SK-N-SH treated with all-trans-retinoic acid at 6 μM for 48 hours (cell line): Measurements from ENCODE around the gene ZNF410.

Experiments
- ATAC-seq: fragments of 200-7000 bp; cut with Tn5 transposase; 3 replicates; pipeline ENCODE4 v1.9.1; 2020; ENCODE audit warnings: mild to moderate bottlenecking, moderate library complexity
- ARNTL ChIP-seq: fragments of 450-650 bp; formaldehyde crosslinking; IDR thresholded peaks from 2 replicates; pipeline ENCODE4 v1.5.0; 2020; ENCODE audit warnings: low read depth, mild to moderate bottlenecking, moderate library complexity, borderline replicate concordance
- CSDC2 ChIP-seq: fragments of 250-450 bp; sonication (Bioruptor Pico); IDR thresholded peaks from 2 replicates; pipeline ENCODE4 v1.5.0; 2020; ENCODE audit warnings: mild to moderate bottlenecking, moderate library complexity
- ESRRG ChIP-seq: fragments of 250-450 bp; sonication (Bioruptor Pico); IDR thresholded peaks from 2 replicates; pipeline ENCODE4 v1.6.1; 2021; ENCODE audit warnings: mild to moderate bottlenecking
- GLIS3 ChIP-seq: fragments of 250-450 bp; sonication (Bioruptor Pico); IDR thresholded peaks from 2 replicates; pipeline ENCODE4 v1.5.0; 2020; ENCODE audit warnings: mild to moderate bottlenecking, moderate library complexity
- ISL1 ChIP-seq: fragments of 250-450 bp; sonication (Bioruptor Pico); IDR thresholded peaks from 2 replicates; pipeline ENCODE4 v2.1.2; 2022; ENCODE audit warnings: mild to moderate bottlenecking, moderate library complexity
- OSR1 ChIP-seq: fragments of 250-450 bp; sonication (Bioruptor Pico); IDR thresholded peaks from 2 replicates; pipeline ENCODE4 v1.8.0; 2022; ENCODE audit warnings: moderate library complexity, mild to moderate bottlenecking, inconsistent platforms
- PPARA ChIP-seq: fragments of 250-450 bp; sonication (Bioruptor Pico); IDR thresholded peaks from 2 replicates; pipeline ENCODE4 v1.5.0; 2020; ENCODE audit warnings: mild to moderate bottlenecking, borderline replicate concordance
- RARB ChIP-seq: fragments of 250-450 bp; sonication (Bioruptor Pico); IDR thresholded peaks from 2 replicates; pipeline ENCODE4 v1.8.0; 2021; ENCODE audit warnings: mild to moderate bottlenecking, moderate library complexity
- SNAI2 ChIP-seq: fragments of 250-450 bp; sonication (Bioruptor Pico); IDR thresholded peaks from 2 replicates; pipeline ENCODE4 v1.5.0; 2020; ENCODE audit warnings: mild to moderate bottlenecking, moderate library complexity
- TCF4 ChIP-seq: fragments of 250-450 bp; sonication (Bioruptor Pico); IDR thresholded peaks from 2 replicates; pipeline ENCODE4 v1.8.0; 2021; ENCODE audit warnings: mild to moderate bottlenecking, moderate library complexity, borderline replicate concordance
- TOX ChIP-seq: fragments of 250-450 bp; sonication (Bioruptor Pico); IDR thresholded peaks from 2 replicates; pipeline ENCODE4 v1.8.0; 2021; ENCODE audit warnings: mild to moderate bottlenecking, moderate library complexity, borderline replicate concordance
- ZC3H10 ChIP-seq: fragments of 250-450 bp; sonication (Bioruptor Pico); IDR thresholded peaks from 2 replicates; pipeline ENCODE4 v1.5.1; 2021; ENCODE audit warnings: mild to moderate bottlenecking, moderate library complexity
- ZFP3 ChIP-seq: fragments of 250-450 bp; sonication (Bioruptor Pico); IDR thresholded peaks from 2 replicates; pipeline ENCODE4 v1.5.0; 2020; ENCODE audit warnings: mild to moderate bottlenecking, moderate library complexity
- ZFP30 ChIP-seq: fragments of 450-650 bp; formaldehyde crosslinking; IDR thresholded peaks from 2 replicates; pipeline ENCODE4 v1.5.0; 2022; ENCODE audit warnings: mild to moderate bottlenecking, moderate library complexity
- ZNF565 ChIP-seq: fragments of 450-650 bp; formaldehyde crosslinking; conservative IDR thresholded peaks from 2 replicates; pipeline ENCODE4 v1.5.0; 2020; ENCODE audit warnings: low read depth, mild to moderate bottlenecking, moderate library complexity
- TF ChIP-seq, protein P1 (sequence below): fragments of 250-450 bp; sonication (Bioruptor Pico); IDR thresholded peaks from 2 replicates; pipeline ENCODE4 v1.5.0; 2020; ENCODE audit warnings: mild to moderate bottlenecking, moderate library complexity
- TF ChIP-seq, protein P2 (sequence below): fragments of 250-450 bp; sonication (Bioruptor Pico); IDR thresholded peaks from 2 replicates; pipeline ENCODE4 v1.5.1; 2021; ENCODE audit warnings: mild to moderate bottlenecking, moderate library complexity
- TF ChIP-seq, protein P3 (sequence below): fragments of 250-450 bp; sonication (Bioruptor Pico); IDR thresholded peaks from 2 replicates; pipeline ENCODE4 v1.8.0; 2020; ENCODE audit warnings: mild to moderate bottlenecking, moderate library complexity, borderline replicate concordance
- TF ChIP-seq, protein P4 (sequence below): fragments of 250-450 bp; sonication (Bioruptor Pico); IDR thresholded peaks from 2 replicates; pipeline ENCODE4 v1.5.1; 2020; ENCODE audit warnings: low read depth, mild to moderate bottlenecking, moderate library complexity
- TF ChIP-seq, protein P5 (sequence below): fragments of 250-450 bp; sonication (Bioruptor Pico); IDR thresholded peaks from 2 replicates; pipeline ENCODE4 v1.8.0; 2021; ENCODE audit warnings: low read depth, mild to moderate bottlenecking, moderate library complexity, borderline replicate concordance

Gene ZNF410

DNA sequence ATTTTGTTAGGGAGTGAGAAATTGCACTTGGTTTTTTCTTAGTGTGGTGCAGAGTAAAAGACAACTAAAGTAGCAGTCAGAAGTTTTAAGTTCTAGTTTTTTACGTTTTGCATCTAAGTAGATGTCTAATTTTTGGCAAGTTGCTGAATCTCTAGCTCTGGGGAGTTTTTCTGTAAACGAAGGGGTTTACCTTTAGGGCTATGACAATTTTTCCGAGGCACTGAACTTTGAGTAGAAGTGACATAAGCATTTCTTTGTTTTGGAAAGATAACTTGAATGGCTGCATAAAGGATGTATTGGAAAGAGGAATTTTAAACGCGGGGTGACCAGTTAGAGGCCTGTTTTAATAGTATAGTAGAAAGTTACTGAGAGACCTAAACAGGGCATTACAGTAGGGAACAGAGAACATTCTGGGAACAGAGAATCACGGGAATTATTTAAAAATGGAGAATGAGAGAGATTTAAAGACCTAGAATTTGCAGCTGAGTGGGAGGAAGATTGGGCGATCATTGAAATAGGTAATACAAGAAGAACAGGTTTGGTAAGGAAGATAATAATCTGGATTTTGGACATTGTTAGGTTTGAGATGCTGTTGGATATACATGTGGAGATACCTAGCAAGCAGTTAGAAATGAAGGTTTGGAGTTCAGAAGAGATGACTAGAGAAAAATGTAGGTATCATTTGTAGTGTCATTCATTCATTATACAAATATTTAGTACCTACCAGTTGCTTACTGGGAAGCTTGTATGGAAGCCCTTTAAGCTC, 1.2 kb downstream of the ZNF410 start:
- ATAC-seq = no peak
- TF ChIP-seq, protein P1, sequence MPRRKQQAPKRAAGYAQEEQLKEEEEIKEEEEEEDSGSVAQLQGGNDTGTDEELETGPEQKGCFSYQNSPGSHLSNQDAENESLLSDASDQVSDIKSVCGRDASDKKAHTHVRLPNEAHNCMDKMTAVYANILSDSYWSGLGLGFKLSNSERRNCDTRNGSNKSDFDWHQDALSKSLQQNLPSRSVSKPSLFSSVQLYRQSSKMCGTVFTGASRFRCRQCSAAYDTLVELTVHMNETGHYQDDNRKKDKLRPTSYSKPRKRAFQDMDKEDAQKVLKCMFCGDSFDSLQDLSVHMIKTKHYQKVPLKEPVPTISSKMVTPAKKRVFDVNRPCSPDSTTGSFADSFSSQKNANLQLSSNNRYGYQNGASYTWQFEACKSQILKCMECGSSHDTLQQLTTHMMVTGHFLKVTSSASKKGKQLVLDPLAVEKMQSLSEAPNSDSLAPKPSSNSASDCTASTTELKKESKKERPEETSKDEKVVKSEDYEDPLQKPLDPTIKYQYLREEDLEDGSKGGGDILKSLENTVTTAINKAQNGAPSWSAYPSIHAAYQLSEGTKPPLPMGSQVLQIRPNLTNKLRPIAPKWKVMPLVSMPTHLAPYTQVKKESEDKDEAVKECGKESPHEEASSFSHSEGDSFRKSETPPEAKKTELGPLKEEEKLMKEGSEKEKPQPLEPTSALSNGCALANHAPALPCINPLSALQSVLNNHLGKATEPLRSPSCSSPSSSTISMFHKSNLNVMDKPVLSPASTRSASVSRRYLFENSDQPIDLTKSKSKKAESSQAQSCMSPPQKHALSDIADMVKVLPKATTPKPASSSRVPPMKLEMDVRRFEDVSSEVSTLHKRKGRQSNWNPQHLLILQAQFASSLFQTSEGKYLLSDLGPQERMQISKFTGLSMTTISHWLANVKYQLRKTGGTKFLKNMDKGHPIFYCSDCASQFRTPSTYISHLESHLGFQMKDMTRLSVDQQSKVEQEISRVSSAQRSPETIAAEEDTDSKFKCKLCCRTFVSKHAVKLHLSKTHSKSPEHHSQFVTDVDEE (CRISPR knock-in tag) = no peak
- TF ChIP-seq ZFP3 (CRISPR knock-in tag) (no peak), CSDC2 (CRISPR knock-in tag) (no peak)

DNA sequence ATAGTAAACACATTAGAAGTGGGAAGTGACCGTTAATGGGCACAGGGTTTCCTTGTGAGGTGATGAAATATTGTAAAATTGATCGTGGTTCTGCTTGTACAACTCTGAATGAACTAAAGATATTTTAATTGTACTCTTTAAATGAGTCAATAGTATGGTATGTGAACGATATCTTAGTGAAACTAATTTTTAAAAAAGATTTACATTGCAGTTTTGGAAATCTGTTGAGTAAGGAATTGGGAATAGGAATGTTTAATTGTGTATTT, 1.7 kb downstream of the ZNF410 start:
- TF ChIP-seq ZFP30 (CRISPR knock-in tag) = no peak
- no peak for TF ChIP-seq ARNTL (CRISPR knock-in tag)
- TF ChIP-seq TOX = no peak
- no peak for TF ChIP-seq ZNF565 (CRISPR knock-in tag)
- no peak for TF ChIP-seq ISL1 (CRISPR knock-in tag)
- TF ChIP-seq PPARA (CRISPR knock-in tag) = no peak
- TF ChIP-seq, protein P2, sequence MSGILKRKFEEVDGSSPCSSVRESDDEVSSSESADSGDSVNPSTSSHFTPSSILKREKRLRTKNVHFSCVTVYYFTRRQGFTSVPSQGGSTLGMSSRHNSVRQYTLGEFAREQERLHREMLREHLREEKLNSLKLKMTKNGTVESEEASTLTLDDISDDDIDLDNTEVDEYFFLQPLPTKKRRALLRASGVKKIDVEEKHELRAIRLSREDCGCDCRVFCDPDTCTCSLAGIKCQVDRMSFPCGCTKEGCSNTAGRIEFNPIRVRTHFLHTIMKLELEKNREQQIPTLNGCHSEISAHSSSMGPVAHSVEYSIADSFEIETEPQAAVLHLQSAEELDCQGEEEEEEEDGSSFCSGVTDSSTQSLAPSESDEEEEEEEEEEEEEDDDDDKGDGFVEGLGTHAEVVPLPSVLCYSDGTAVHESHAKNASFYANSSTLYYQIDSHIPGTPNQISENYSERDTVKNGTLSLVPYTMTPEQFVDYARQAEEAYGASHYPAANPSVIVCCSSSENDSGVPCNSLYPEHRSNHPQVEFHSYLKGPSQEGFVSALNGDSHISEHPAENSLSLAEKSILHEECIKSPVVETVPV = no peak
- no peak for TF ChIP-seq TCF4 (CRISPR knock-in tag)
- TF ChIP-seq ZFP3 (CRISPR knock-in tag) = no peak
- TF ChIP-seq, protein P3, sequence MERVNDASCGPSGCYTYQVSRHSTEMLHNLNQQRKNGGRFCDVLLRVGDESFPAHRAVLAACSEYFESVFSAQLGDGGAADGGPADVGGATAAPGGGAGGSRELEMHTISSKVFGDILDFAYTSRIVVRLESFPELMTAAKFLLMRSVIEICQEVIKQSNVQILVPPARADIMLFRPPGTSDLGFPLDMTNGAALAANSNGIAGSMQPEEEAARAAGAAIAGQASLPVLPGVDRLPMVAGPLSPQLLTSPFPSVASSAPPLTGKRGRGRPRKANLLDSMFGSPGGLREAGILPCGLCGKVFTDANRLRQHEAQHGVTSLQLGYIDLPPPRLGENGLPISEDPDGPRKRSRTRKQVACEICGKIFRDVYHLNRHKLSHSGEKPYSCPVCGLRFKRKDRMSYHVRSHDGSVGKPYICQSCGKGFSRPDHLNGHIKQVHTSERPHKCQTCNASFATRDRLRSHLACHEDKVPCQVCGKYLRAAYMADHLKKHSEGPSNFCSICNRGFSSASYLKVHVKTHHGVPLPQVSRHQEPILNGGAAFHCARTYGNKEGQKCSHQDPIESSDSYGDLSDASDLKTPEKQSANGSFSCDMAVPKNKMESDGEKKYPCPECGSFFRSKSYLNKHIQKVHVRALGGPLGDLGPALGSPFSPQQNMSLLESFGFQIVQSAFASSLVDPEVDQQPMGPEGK (CRISPR knock-in tag) = no peak
- TF ChIP-seq RARB (CRISPR knock-in tag) = no peak
- TF ChIP-seq, protein P4, sequence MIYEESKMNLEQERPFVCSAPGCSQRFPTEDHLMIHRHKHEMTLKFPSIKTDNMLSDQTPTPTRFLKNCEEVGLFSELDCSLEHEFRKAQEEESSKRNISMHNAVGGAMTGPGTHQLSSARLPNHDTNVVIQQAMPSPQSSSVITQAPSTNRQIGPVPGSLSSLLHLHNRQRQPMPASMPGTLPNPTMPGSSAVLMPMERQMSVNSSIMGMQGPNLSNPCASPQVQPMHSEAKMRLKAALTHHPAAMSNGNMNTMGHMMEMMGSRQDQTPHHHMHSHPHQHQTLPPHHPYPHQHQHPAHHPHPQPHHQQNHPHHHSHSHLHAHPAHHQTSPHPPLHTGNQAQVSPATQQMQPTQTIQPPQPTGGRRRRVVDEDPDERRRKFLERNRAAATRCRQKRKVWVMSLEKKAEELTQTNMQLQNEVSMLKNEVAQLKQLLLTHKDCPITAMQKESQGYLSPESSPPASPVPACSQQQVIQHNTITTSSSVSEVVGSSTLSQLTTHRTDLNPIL (CRISPR knock-in tag) = no peak
- TF ChIP-seq SNAI2 (CRISPR knock-in tag) = no peak
- TF ChIP-seq, protein P1 (CRISPR knock-in tag) = no peak
- no peak for TF ChIP-seq OSR1 (CRISPR knock-in tag)
- TF ChIP-seq GLIS3 (CRISPR knock-in tag) = no peak
- TF ChIP-seq ZC3H10 (CRISPR knock-in tag) = no peak
- TF ChIP-seq, protein P5, sequence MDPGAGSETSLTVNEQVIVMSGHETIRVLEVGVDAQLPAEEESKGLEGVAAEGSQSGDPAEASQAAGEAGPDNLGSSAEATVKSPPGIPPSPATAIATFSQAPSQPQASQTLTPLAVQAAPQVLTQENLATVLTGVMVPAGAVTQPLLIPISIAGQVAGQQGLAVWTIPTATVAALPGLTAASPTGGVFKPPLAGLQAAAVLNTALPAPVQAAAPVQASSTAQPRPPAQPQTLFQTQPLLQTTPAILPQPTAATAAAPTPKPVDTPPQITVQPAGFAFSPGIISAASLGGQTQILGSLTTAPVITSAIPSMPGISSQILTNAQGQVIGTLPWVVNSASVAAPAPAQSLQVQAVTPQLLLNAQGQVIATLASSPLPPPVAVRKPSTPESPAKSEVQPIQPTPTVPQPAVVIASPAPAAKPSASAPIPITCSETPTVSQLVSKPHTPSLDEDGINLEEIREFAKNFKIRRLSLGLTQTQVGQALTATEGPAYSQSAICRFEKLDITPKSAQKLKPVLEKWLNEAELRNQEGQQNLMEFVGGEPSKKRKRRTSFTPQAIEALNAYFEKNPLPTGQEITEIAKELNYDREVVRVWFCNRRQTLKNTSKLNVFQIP (CRISPR knock-in tag) = no peak
- no peak for TF ChIP-seq ESRRG
- TF ChIP-seq, all 23 proteins: peak for 0
- ATAC-seq = no peak
